Hepatocyte (in vitro differentiated cells): ENCODE data around the gene SCFD2. TPM values are rescaled to one million over a fixed set of nuclear protein-coding genes. Genes with fewer than 3 reads are reported as not detected.
A peak's percentile ranks its signal among the peaks of the same experiment; 100 is the strongest.

Experiments
- DNase-seq: peaks from one replicate; pipeline ENCODE4 v3.0.0-alpha.2; 2016; ENCODE audit warnings: low spot score
- H2AFZ ChIP-seq: fragments of 200-600 bp; sonication (generic); 2 replicates; pipeline ENCODE4 v1.6.0; 2016; ENCODE audit warnings: antibody characterized with exemption, mild to moderate bottlenecking
- H3K27ac ChIP-seq: fragments of 200-600 bp; sonication (generic); 2 replicates; pipeline ENCODE4 v1.5.1; 2016; ENCODE audit warnings: mild to moderate bottlenecking
- H3K27me3 ChIP-seq: fragments of 200-600 bp; sonication (generic); 2 replicates; pipeline ENCODE4 v1.6.1; 2016
- H3K36me3 ChIP-seq: fragments of 200-600 bp; sonication (generic); replicated peaks from 2 replicates; pipeline ENCODE4 v1.5.1; 2016; ENCODE audit warnings: low read depth; ENCODE audit not compliant: insufficient read depth
- H3K4me1 ChIP-seq: fragments of 200-600 bp; sonication (generic); 2 replicates; pipeline ENCODE4 v1.5.1; 2016; ENCODE audit warnings: mild to moderate bottlenecking, moderate library complexity; ENCODE audit not compliant: insufficient read depth
- H3K4me2 ChIP-seq: fragments of 200-600 bp; sonication (generic); 2 replicates; pipeline ENCODE4 v1.6.0; 2016
- H3K4me3 ChIP-seq: fragments of 200-600 bp; sonication (generic); 2 replicates; pipeline ENCODE4 v1.5.1; 2016; ENCODE audit warnings: mild to moderate bottlenecking
- H3K79me2 ChIP-seq: fragments of 200-600 bp; sonication (generic); 2 replicates; pipeline ENCODE4 v1.6.0; 2017; ENCODE audit warnings: mild to moderate bottlenecking
- H3K9me2 ChIP-seq: fragments of 200-600 bp; sonication (generic); replicated peaks from 2 replicates; pipeline ENCODE4 v1.6.0; 2017; ENCODE audit warnings: mild to moderate bottlenecking; ENCODE audit not compliant: insufficient read depth
- H3K9me3 ChIP-seq: fragments of 200-600 bp; sonication (generic); 2 replicates; pipeline ENCODE4 v1.5.1; 2016; ENCODE audit warnings: low read depth, mild to moderate bottlenecking
- H4K20me1 ChIP-seq: fragments of 200-600 bp; sonication (generic); 2 replicates; pipeline ENCODE4 v1.6.0; 2016; ENCODE audit warnings: mild to moderate bottlenecking; ENCODE audit not compliant: insufficient read depth, poor library complexity, severe bottlenecking
- CTCF ChIP-seq: fragments of 200-600 bp; sonication (generic); IDR thresholded peaks from 2 replicates; pipeline ENCODE4 v1.5.1; 2016; ENCODE audit warnings: antibody characterized with exemption, mild to moderate bottlenecking; ENCODE audit not compliant: poor library complexity
- EZH2 ChIP-seq: fragments of 200-600 bp; sonication (generic); IDR thresholded peaks from 2 replicates; pipeline ENCODE4 v1.6.1; 2016; ENCODE audit warnings: antibody characterized with exemption, mild to moderate bottlenecking, borderline replicate concordance
- EZH2phosphoT487 ChIP-seq: fragments of 200-600 bp; sonication (generic); IDR thresholded peaks from one replicate; pipeline ENCODE4 v1.6.1; 2018; ENCODE audit warnings: antibody characterized with exemption, mild to moderate bottlenecking, low read depth, moderate library complexity; ENCODE audit not compliant: unreplicated experiment, severe bottlenecking
- WGBS: methylation state at CpG from one replicate; pipeline ENCODE4 v1.1.6; 2016; ENCODE audit warnings: low lambda C conversion rate; ENCODE audit errors: missing lambda C conversion rate; 5-methylcytosine and 5-hydroxymethylcytosine counted together
- polyA plus RNA-seq: library from polyadenylated mRNA; unstranded; fragments of >200 nt; fragmentation: Nextera tagmentation; extraction: Ambion mirVana; gene quantifications from 2 replicates; pipeline ENCODE4 v1.2.1, GENCODE V29; 2016
- total RNA-seq: library from RNA; depleted of rRNA; stranded (reverse); fragments of >200 nt; gene quantifications from 2 replicates; pipeline ENCODE4 v1.2.3, GENCODE V29; 2014

The SCFD2 gene
- total and polyA plus RNA-seq, 2 experiments from 2014 or later, result 8.4 to 15.7 TPM

- Histone ChIP-seq H3K27me3 (no peaks in the 10 kb centered on the region), H4K20me1 (no peaks in the 10 kb centered on the region), H2AFZ (no peak overlapping the region), H3K4me3 (no peak overlapping the region), H3K9me3 (no peaks in the 10 kb centered on the region), H3K36me3 (no peaks in the 10 kb centered on the region), H3K4me2 (peak overlapping the region; percentile 61), H3K9me2 (no peaks in the 10 kb centered on the region), H3K79me2 (no peaks in the 10 kb centered on the region), H3K27ac (peak overlapping the region; percentile 72), H3K4me1 (no peaks in the 10 kb centered on the region)
- TF ChIP-seq EZH2phosphoT487, result no peak
- TF ChIP-seq EZH2, result no peak
- TF ChIP-seq CTCF, result no peak
- 28% methylated on average over 7 of the region's 7 CpGs for WGBS
- peak; percentile 19 for DNase-seq
Measured at GRCh38 chr4:53195815-53196661, 169.8 kb downstream of the SCFD2 start.

DNA sequence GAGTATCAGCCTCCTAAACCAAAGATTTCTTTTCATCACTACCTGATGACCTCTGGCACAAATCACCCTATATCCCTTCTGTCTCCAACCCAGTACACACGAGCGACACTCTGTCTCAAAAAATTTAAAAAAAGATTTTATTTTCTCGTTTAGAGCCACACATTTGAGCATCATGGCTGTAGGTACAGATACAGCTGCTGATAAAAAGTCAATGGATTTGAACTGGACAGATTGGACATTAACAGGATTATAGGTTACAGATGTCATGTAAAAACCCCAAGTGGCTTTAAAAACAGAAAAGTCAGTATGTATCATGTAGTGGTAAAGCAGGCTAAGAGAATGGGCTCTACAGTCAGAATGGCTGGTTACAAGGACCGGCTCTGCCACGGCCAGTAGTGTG, 171.1 kb downstream of the SCFD2 start:
- H3K27ac ChIP-seq, result no peak overlapping the region
- TF ChIP-seq CTCF (no peak), EZH2phosphoT487 (no peak), EZH2 (no peak)
- no peak overlapping the region for H2AFZ ChIP-seq
- H3K4me2 ChIP-seq, result no peak overlapping the region
- no peak overlapping the region for H3K4me3 ChIP-seq
- DNase-seq, result no peak
- H3K79me2 ChIP-seq, result no peaks in the 10 kb centered on the region
- H4K20me1 ChIP-seq, result no peaks in the 10 kb centered on the region
- no peaks in the 10 kb centered on the region for H3K4me1 ChIP-seq
- H3K9me3 ChIP-seq, result no peaks in the 10 kb centered on the region
- H3K36me3 ChIP-seq, result no peaks in the 10 kb centered on the region
- H3K9me2 ChIP-seq, result no peaks in the 10 kb centered on the region
- 77% methylated on average over 5 of the region's 5 CpGs for WGBS
- H3K27me3 ChIP-seq, result no peaks in the 10 kb centered on the region

GRCh38 chr4:53193111-53193510, 172.8 kb downstream of the SCFD2 start:
- Histone ChIP-seq H3K27ac (no peak overlapping the region), H3K4me1 (peaks cover 11% of the 10 kb centered on the region), H4K20me1 (no peaks in the 10 kb centered on the region), H2AFZ (no peak overlapping the region), H3K4me2 (no peak overlapping the region), H3K36me3 (no peaks in the 10 kb centered on the region), H3K9me3 (no peaks in the 10 kb centered on the region), H3K4me3 (no peak overlapping the region), H3K79me2 (no peaks in the 10 kb centered on the region), H3K27me3 (no peaks in the 10 kb centered on the region), H3K9me2 (no peaks in the 10 kb centered on the region)
- DNase-seq, result no peak
- WGBS, result 83% methylated on average over 1 of the region's 1 CpG
- no peak for TF ChIP-seq CTCF
- TF ChIP-seq EZH2, result no peak
- TF ChIP-seq EZH2phosphoT487, result no peak
